GM21526 (cell line): ENCODE results near the gene EPB41L3.
"Not testable (repeated sequence)": the region's sequence is repeated elsewhere in the genome, so short reads cannot be mapped to it uniquely, and the experiment has no call there.

Experiments used
- ATAC-seq: cut with Tn5 transposase; IDR thresholded peaks from one replicate; pipeline ENCODE4 v1.9.1; 2021; ENCODE audit warnings: moderate library complexity; ENCODE audit not compliant: unreplicated experiment, low FRiP score

EPB41L3 gene

GRCh38 chr18:5543773-5544389 is at the start of gene EPB41L3:
Gene EPB41L3 (minus strand): TSS chr18:5543997. CDS start chr18:5489183, 54,814 bp downstream.
- ATAC-seq: no peak

- ATAC-seq: no peak
Measured at GRCh38 chr18:5588529-5588928, 44.7 kb upstream of the EPB41L3 start.

GRCh38 chr18:5585653-5586052 is 41.9 kb upstream of the EPB41L3 start:
- no peak for ATAC-seq

GRCh38 chr18:5584746-5585417 is 41.1 kb upstream of the EPB41L3 start:
- no peak for ATAC-seq

- no peak for ATAC-seq
Measured at GRCh38 chr18:5582849-5583681, 39.3 kb upstream of the EPB41L3 start.

GRCh38 chr18:5582076-5582475 is 38.3 kb upstream of the EPB41L3 start:
- no peak for ATAC-seq

- ATAC-seq: no peak
Measured at GRCh38 chr18:5574843-5575242, 31.0 kb upstream of the EPB41L3 start.

GRCh38 chr18:5571666-5572065 is 27.9 kb upstream of the EPB41L3 start:
- no peak for ATAC-seq

GRCh38 chr18:5570613-5571012 is 26.8 kb upstream of the EPB41L3 start:
- ATAC-seq: not testable (repeated sequence)

- ATAC-seq: no peak
Measured at GRCh38 chr18:5568416-5568815, 24.6 kb upstream of the EPB41L3 start.

- no peak for ATAC-seq
Measured at GRCh38 chr18:5558851-5559250, 15.1 kb upstream of the EPB41L3 start.

- ATAC-seq: no peak
Measured at GRCh38 chr18:5556310-5556974, 12.6 kb upstream of the EPB41L3 start.

GRCh38 chr18:5554629-5555028 is 10.8 kb upstream of the EPB41L3 start:
- no peak for ATAC-seq

- no peak for ATAC-seq
Measured at GRCh38 chr18:5546660-5547059, 2.9 kb upstream of the EPB41L3 start.

GRCh38 chr18:5543036-5543680 is 639 bp downstream of the EPB41L3 start:
- ATAC-seq: no peak

GRCh38 chr18:5542515-5543035 is 1.2 kb downstream of the EPB41L3 start:
- ATAC-seq: no peak

- ATAC-seq: no peak
Measured at GRCh38 chr18:5541644-5542043, 2.2 kb downstream of the EPB41L3 start.

GRCh38 chr18:5539391-5539790 is 4.4 kb downstream of the EPB41L3 start:
- ATAC-seq: no peak

GRCh38 chr18:5538544-5538943 is 5.3 kb downstream of the EPB41L3 start:
- ATAC-seq: no peak

GRCh38 chr18:5537860-5538259 is 5.9 kb downstream of the EPB41L3 start:
- ATAC-seq: no peak
